22Rv1 (cell line): ENCODE measurements around the gene SERPINE1.
"Not testable (repeated sequence)": the region's sequence is repeated elsewhere in the genome, so short reads cannot be mapped to it uniquely, and the experiment has no call there.

Experiments
- H3K27ac ChIP-seq: fragments of 450-650 bp; 2 replicates; pipeline ENCODE4 v1.5.1; 2017
- ZFX ChIP-seq: fragments of 450-650 bp; IDR thresholded peaks from 2 replicates; pipeline ENCODE4 v1.6.1; 2017; ENCODE audit warnings: antibody characterized with exemption, borderline replicate concordance
- TF ChIP-seq, protein P1 (sequence below): fragments of 450-650 bp; IDR thresholded peaks from 2 replicates; pipeline ENCODE4 v1.5.1; 2017; ENCODE audit warnings: mild to moderate bottlenecking

SERPINE1 gene

DNA sequence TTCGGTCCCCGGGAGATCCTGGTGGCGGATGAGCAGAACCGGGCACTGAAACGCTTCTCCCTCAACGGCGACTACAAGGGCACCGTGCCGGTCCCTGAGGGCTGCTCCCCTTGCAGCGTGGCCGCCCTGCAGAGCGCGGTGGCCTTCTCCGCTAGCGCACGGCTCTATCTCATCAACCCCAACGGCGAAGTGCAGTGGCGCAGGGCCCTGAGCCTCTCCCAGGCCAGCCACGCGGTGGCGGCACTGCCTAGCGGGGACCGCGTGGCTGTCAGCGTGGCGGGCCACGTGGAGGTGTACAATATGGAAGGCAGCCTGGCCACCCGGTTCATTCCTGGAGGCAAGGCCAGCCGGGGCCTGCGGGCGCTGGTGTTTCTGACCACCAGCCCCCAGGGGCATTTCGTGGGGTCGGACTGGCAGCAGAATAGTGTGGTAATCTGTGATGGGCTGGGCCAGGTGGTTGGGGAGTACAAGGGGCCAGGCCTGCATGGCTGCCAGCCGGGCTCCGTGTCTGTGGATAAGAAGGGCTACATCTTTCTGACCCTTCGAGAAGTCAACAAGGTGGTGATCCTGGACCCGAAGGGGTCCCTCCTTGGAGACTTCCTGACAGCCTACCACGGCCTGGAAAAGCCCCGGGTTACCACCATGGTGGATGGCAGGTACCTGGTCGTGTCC is 37.9 kb upstream of the SERPINE1 start:
- no peak overlapping the region for H3K27ac ChIP-seq
- TF ChIP-seq, protein P1, sequence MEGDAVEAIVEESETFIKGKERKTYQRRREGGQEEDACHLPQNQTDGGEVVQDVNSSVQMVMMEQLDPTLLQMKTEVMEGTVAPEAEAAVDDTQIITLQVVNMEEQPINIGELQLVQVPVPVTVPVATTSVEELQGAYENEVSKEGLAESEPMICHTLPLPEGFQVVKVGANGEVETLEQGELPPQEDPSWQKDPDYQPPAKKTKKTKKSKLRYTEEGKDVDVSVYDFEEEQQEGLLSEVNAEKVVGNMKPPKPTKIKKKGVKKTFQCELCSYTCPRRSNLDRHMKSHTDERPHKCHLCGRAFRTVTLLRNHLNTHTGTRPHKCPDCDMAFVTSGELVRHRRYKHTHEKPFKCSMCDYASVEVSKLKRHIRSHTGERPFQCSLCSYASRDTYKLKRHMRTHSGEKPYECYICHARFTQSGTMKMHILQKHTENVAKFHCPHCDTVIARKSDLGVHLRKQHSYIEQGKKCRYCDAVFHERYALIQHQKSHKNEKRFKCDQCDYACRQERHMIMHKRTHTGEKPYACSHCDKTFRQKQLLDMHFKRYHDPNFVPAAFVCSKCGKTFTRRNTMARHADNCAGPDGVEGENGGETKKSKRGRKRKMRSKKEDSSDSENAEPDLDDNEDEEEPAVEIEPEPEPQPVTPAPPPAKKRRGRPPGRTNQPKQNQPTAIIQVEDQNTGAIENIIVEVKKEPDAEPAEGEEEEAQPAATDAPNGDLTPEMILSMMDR = no peak
- no peak for TF ChIP-seq ZFX

DNA sequence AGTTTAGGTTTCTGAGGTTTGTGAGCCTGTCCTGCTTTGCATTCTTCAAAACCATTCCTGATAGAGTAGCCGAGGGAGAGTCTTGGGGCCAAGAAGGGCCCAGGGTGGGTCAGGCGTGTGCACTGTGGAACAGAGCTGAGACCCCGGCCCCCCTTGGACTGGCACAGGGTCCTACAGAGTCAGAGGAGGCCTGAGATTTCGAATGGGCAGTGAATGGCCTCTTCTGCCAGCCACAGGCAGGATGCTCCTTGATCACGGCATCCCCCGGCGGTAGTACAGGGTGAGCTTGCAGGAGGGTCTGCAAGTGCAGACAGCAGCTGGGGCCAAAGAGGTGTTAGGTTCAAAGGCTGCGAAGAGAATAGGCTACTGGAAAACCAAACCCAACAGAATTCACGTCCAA is 37.0 kb upstream of the SERPINE1 start:
- H3K27ac ChIP-seq = no peak overlapping the region

DNA sequence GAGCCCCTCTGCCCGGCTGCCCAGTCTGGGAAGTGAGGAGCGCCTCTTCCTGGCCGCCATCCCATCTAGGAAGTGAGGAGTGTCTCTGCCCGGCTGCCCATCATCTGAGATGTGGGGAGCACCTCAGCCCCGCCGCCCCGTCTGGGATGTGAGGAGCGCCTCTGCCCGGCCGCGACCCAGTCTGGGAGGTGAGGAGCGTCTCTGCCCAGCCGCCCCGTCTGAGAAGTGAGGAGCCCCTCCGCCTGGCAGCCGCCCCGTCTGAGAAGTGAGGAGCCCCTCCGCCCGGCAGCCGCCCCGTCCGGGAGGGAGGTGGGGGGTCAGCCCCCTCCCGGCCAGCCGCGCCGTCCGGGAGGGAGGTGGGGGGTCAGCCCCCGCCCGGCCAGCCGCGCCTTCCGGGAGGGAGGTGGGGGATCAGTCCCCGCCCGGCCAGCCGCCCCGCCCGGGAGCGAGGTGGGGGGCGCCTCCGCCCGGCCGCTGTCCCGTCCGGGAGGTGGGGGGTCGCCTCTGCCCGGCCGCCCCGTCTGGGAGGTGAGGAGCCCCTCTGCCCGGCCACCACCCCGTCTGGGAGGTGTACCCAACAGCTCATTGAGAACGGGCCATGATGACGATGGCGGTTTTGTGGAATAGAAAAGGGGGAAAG is 34.5 kb upstream of the SERPINE1 start:
- not testable (repeated sequence) for H3K27ac ChIP-seq

More for the DNA sequence above, 37.0 kb upstream of the SERPINE1 start:
- TF ChIP-seq ZFX = no peak
- TF ChIP-seq, protein P1 = no peak

DNA sequence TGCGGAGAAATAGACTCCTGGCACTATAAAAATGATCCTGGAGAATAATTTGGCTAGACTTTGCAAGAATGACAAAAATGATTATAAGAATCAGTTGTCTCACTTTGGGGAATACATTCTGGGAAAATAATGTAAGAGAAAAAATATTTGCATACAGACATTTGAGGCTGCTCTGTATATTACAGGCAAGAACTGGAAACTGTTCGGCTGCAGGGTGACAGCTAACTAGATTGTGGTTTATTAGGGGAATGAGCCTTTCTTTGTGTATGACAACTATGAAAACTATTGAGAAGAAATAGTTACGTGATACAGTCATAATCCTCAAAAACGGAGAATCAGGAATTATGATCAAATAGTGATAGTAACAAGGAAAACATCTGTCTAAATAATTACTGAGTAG is 33.0 kb upstream of the SERPINE1 start:
- no peak overlapping the region for H3K27ac ChIP-seq
- no peak for TF ChIP-seq ZFX
- TF ChIP-seq, protein P1 = no peak

DNA sequence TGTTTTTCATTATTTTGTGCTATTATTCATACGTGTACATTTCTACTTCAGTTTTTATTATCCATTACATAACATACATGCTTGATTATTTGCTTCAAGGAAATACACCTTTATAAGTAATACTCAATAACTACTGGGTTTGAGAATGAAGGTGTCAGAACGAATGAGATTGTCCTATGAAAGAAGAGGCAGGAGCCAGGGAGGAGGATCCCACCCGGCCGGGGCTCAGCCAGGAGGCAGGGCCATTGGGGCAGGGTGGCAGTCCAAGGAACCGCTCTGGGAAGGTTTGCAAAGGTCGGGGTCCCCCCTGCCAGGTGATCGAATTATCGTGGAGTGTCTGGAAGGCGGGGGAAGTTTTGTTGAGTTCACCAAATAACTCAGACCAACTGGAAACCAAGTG is 32.5 kb upstream of the SERPINE1 start:
- TF ChIP-seq, protein P1 = no peak
- no peak for TF ChIP-seq ZFX
- H3K27ac ChIP-seq = no peak overlapping the region

DNA sequence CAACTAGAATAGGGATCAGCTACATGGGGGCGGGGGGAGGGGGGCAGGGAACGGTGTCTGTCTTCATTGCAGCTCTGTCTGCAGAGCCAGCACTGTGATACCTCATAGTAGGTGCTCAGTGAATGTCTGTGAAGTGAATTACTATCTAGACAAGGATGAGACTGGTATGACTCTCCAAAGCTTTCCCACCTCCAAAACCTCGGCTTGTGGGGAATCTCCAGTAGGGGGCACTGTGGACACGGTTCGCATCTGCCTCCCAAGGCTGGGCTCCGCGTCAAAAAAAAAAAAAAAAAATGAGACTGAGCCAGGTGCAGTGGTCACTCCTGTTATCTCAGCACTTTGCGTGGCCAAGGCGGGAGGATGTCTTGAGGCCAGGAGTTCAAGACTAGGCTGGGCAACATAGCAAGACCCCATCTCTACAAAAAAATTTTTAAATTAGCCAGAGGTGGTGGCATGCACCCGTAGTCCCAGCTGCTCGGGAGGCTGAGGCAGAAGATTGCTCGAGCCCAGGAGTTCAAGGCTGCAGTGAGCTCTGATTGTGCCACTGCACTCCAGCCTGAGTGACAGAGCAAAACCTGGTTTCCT is 32.0 kb upstream of the SERPINE1 start:
- TF ChIP-seq ZFX = no peak
- TF ChIP-seq, protein P1 = peak; percentile 92
- no peak overlapping the region for H3K27ac ChIP-seq

DNA sequence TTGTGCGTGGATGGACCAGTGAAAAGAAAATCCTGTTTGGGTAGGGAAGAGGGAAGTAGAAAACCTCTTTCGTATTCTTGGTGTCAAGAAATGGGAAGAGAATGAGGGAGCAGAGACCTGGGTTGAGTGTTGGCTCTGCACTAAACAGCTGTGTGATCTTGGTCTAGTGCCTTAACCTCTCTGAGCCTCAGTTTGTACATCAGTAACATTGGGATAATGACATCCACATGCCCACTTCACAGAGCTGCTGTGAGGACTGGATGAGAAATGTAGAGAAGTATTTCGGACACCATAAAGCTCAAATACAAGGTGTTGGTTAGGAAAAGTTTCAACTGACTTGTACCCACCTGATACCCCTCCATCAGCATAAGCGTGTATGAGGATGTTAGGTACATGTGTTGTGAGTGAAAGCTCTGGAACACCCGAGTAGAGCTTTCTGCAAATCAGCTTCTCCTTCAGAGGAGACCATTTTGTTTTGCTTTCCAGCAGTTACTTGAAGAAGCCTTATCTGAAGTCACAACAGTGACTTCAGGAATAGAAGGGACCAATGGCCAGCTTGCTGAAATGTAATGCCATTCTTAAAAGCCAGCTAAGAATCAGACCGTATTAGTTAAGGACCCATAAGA is 30.5 kb upstream of the SERPINE1 start:
- no peak for TF ChIP-seq ZFX
- TF ChIP-seq, protein P1 = no peak
- no peak overlapping the region for H3K27ac ChIP-seq
